ENCODE data around the gene CHRDL1.
"Not testable (repeated sequence)": the region's sequence is repeated elsewhere in the genome, so short reads cannot be mapped to it uniquely, and the experiment has no call there.

Gene CHRDL1

GRCh38 chrX:110703641-110704040, 92.0 kb downstream of the CHRDL1 start:
- no peaks in the 10 kb centered on the region for H3K36me3 Mint-ChIP-seq
- H3K4me1 Mint-ChIP-seq = no peaks in the 10 kb centered on the region
- no peaks in the 10 kb centered on the region for H3K9me3 Mint-ChIP-seq
- H3K27me3 Mint-ChIP-seq = peaks cover 1% of the 10 kb centered on the region
- H3K27ac Mint-ChIP-seq = no peak overlapping the region
- H3K4me3 Mint-ChIP-seq = no peak overlapping the region

GRCh38 chrX:110699109-110699508, 96.5 kb downstream of the CHRDL1 start:
- Mint-ChIP-seq H3K9me3 (no peaks in the 10 kb centered on the region), H3K4me3 (no peak overlapping the region), H3K27me3 (peaks cover 1% of the 10 kb centered on the region), H3K27ac (no peak overlapping the region), H3K4me1 (no peaks in the 10 kb centered on the region), H3K36me3 (no peaks in the 10 kb centered on the region)

- no peak overlapping the region for H3K27ac Mint-ChIP-seq
- H3K9me3 Mint-ChIP-seq = no peaks in the 10 kb centered on the region
- no peaks in the 10 kb centered on the region for H3K36me3 Mint-ChIP-seq
- H3K4me3 Mint-ChIP-seq = no peak overlapping the region
- no peaks in the 10 kb centered on the region for H3K4me1 Mint-ChIP-seq
- no peaks in the 10 kb centered on the region for H3K27me3 Mint-ChIP-seq
Observed at GRCh38 chrX:110698696-110699095, 96.9 kb downstream of the CHRDL1 start.

GRCh38 chrX:110692866-110693265, 102.8 kb downstream of the CHRDL1 start:
- no peak overlapping the region for H3K27ac Mint-ChIP-seq
- H3K36me3 Mint-ChIP-seq = no peaks in the 10 kb centered on the region
- no peaks in the 10 kb centered on the region for H3K27me3 Mint-ChIP-seq
- H3K9me3 Mint-ChIP-seq = no peaks in the 10 kb centered on the region
- no peak overlapping the region for H3K4me3 Mint-ChIP-seq
- no peaks in the 10 kb centered on the region for H3K4me1 Mint-ChIP-seq

GRCh38 chrX:110691446-110691845, 104.2 kb downstream of the CHRDL1 start:
- no peak overlapping the region for H3K27ac Mint-ChIP-seq

GRCh38 chrX:110684653-110685052, 111.0 kb downstream of the CHRDL1 start:
- H3K4me3 Mint-ChIP-seq = no peak overlapping the region
- H3K36me3 Mint-ChIP-seq = no peaks in the 10 kb centered on the region
- H3K9me3 Mint-ChIP-seq = no peaks in the 10 kb centered on the region
- H3K27me3 Mint-ChIP-seq = no peaks in the 10 kb centered on the region
- H3K27ac Mint-ChIP-seq = no peak overlapping the region
- no peaks in the 10 kb centered on the region for H3K4me1 Mint-ChIP-seq

More at GRCh38 chrX:110691446-110691845, 104.2 kb downstream of the CHRDL1 start:
- no peaks in the 10 kb centered on the region for H3K4me1 Mint-ChIP-seq
- no peak overlapping the region for H3K4me3 Mint-ChIP-seq
- H3K36me3 Mint-ChIP-seq = no peaks in the 10 kb centered on the region
- no peaks in the 10 kb centered on the region for H3K27me3 Mint-ChIP-seq
- no peaks in the 10 kb centered on the region for H3K9me3 Mint-ChIP-seq

- Mint-ChIP-seq H3K27me3 (no peaks in the 10 kb centered on the region), H3K36me3 (no peaks in the 10 kb centered on the region), H3K9me3 (no peaks in the 10 kb centered on the region), H3K4me1 (no peaks in the 10 kb centered on the region), H3K27ac (no peak overlapping the region), H3K4me3 (no peak overlapping the region)
Observed at GRCh38 chrX:110683925-110684324, 111.7 kb downstream of the CHRDL1 start.

- no peaks in the 10 kb centered on the region for H3K36me3 Mint-ChIP-seq
- H3K4me1 Mint-ChIP-seq = no peaks in the 10 kb centered on the region
- H3K27me3 Mint-ChIP-seq = no peaks in the 10 kb centered on the region
Observed at GRCh38 chrX:110678591-110678990, 117.0 kb downstream of the CHRDL1 start.

GRCh38 chrX:110675886-110676285, 119.7 kb downstream of the CHRDL1 start:
- H3K27me3 Mint-ChIP-seq = no peaks in the 10 kb centered on the region
- no peaks in the 10 kb centered on the region for H3K9me3 Mint-ChIP-seq
- H3K4me1 Mint-ChIP-seq = no peaks in the 10 kb centered on the region
- H3K27ac Mint-ChIP-seq = no peak overlapping the region
- H3K36me3 Mint-ChIP-seq = no peaks in the 10 kb centered on the region
- H3K4me3 Mint-ChIP-seq = no peak overlapping the region

More at GRCh38 chrX:110678591-110678990, 117.0 kb downstream of the CHRDL1 start:
- Mint-ChIP-seq H3K4me3 (no peak overlapping the region), H3K9me3 (no peaks in the 10 kb centered on the region), H3K27ac (no peak overlapping the region)

GRCh38 chrX:110671068-110671803, 124.4 kb downstream of the CHRDL1 start:
- no peaks in the 10 kb centered on the region for H3K36me3 Mint-ChIP-seq
- no peak overlapping the region for H3K4me3 Mint-ChIP-seq
- H3K9me3 Mint-ChIP-seq = no peaks in the 10 kb centered on the region
- H3K27ac Mint-ChIP-seq = no peak overlapping the region
- no peaks in the 10 kb centered on the region for H3K4me1 Mint-ChIP-seq
- H3K27me3 Mint-ChIP-seq = no peaks in the 10 kb centered on the region

- Mint-ChIP-seq H3K36me3 (no peaks in the 10 kb centered on the region), H3K4me1 (no peaks in the 10 kb centered on the region), H3K4me3 (no peak overlapping the region), H3K27me3 (no peaks in the 10 kb centered on the region), H3K27ac (no peak overlapping the region), H3K9me3 (no peaks in the 10 kb centered on the region)
Observed at GRCh38 chrX:110669572-110669971, 126.0 kb downstream of the CHRDL1 start.

- H3K27ac Mint-ChIP-seq = no peak overlapping the region
- no peaks in the 10 kb centered on the region for H3K4me1 Mint-ChIP-seq
- no peaks in the 10 kb centered on the region for H3K9me3 Mint-ChIP-seq
- H3K4me3 Mint-ChIP-seq = no peak overlapping the region
- no peaks in the 10 kb centered on the region for H3K36me3 Mint-ChIP-seq
- H3K27me3 Mint-ChIP-seq = no peaks in the 10 kb centered on the region
Observed at GRCh38 chrX:110667706-110668105, 127.9 kb downstream of the CHRDL1 start.

- Mint-ChIP-seq H3K27me3 (no peaks in the 10 kb centered on the region), H3K4me1 (no peaks in the 10 kb centered on the region), H3K27ac (no peak overlapping the region), H3K36me3 (no peaks in the 10 kb centered on the region), H3K9me3 (no peaks in the 10 kb centered on the region), H3K4me3 (no peak overlapping the region)
Observed at GRCh38 chrX:110665223-110666002, 130.2 kb downstream of the CHRDL1 start.

GRCh38 chrX:110657073-110657472, 138.5 kb downstream of the CHRDL1 start:
- Mint-ChIP-seq H3K4me3 (no peak overlapping the region), H3K27ac (no peak overlapping the region), H3K36me3 (no peaks in the 10 kb centered on the region), H3K4me1 (no peaks in the 10 kb centered on the region), H3K27me3 (no peaks in the 10 kb centered on the region), H3K9me3 (no peaks in the 10 kb centered on the region)

- not testable (repeated sequence) for H3K4me1 Mint-ChIP-seq, H3K27me3 Mint-ChIP-seq, H3K36me3 Mint-ChIP-seq, H3K27ac Mint-ChIP-seq, H3K9me3 Mint-ChIP-seq, H3K4me3 Mint-ChIP-seq
Observed at GRCh38 chrX:110654280-110654679, 141.3 kb downstream of the CHRDL1 start.

- Mint-ChIP-seq H3K9me3 (no peaks in the 10 kb centered on the region), H3K4me3 (no peak overlapping the region), H3K27ac (no peak overlapping the region), H3K36me3 (no peaks in the 10 kb centered on the region), H3K27me3 (no peaks in the 10 kb centered on the region), H3K4me1 (no peaks in the 10 kb centered on the region)
Observed at GRCh38 chrX:110646386-110646785, 149.2 kb downstream of the CHRDL1 start.

Data from activated naive CD4-positive, alpha-beta T cell treated with anti-CD3 and anti-CD28 coated beads, Interleukin-2, amount 50 U/mL, for 24 hours (primary cell).